Tibial nerve (tissue), 4 donors: Measurements from ENCODE around the gene TENM3. TPM values are rescaled to one million over a fixed set of nuclear protein-coding genes. Genes with fewer than 3 reads are reported as not detected.

Experiments
- DNase-seq, 2 donors: peaks; one replicate each; pipeline ENCODE4 v3.0.0-alpha.2; 2019; ENCODE audit warnings: low spot score in 2 of 2
- H3K27ac ChIP-seq, 4 donors: fragments of 200-600 bp; sonication (generic) in 3 of 4; one replicate each; pipeline ENCODE4 v1.5.1; 2017 to 2019; ENCODE audit warnings: mild to moderate bottlenecking in 1 of 4
- H3K27me3 ChIP-seq, 2 donors: fragments of 200-600 bp; sonication (generic) in 1 of 2; one replicate each; pipeline versions ENCODE4 v1.5.1 to v1.6.0; 2017 to 2019
- H3K36me3 ChIP-seq, 3 donors: fragments of 200-600 bp; sonication (generic); one replicate each; pipeline ENCODE4 v1.5.1; 2018 to 2019
- H3K4me1 ChIP-seq, 4 donors: fragments of 200-600 bp; sonication (generic) in 3 of 4; one replicate each; pipeline ENCODE4 v1.5.1; 2017 to 2019
- H3K4me3 ChIP-seq, 4 donors: fragments of 200-600 bp; sonication (generic) in 3 of 4; one replicate each; pipeline ENCODE4 v1.5.1; 2017 to 2019; ENCODE audit warnings: mild to moderate bottlenecking in 1 of 4, moderate library complexity in 1 of 4
- H3K9me3 ChIP-seq, 4 donors: fragments of 200-600 bp; sonication (generic) in 3 of 4; one replicate each; pipeline ENCODE4 v1.5.1; 2017 to 2019
- CTCF ChIP-seq, 5 experiments: fragments of 200-600 bp in 3 of 5; fragments of 450-650 bp in 2 of 5; sonication (generic) in 3 of 5; IDR thresholded peaks; one replicate each; pipeline ENCODE4 v1.5.1; 2016 to 2019; ENCODE audit warnings: antibody characterized with exemption in 5 of 5, mild to moderate bottlenecking in 3 of 5, moderate library complexity in 2 of 5
- EP300 ChIP-seq, 2 donors: sonication (generic); formaldehyde crosslinking; IDR thresholded peaks; one replicate each; pipeline ENCODE4 v1.6.1; 2017; ENCODE audit warnings: antibody characterized with exemption in 2 of 2, mild to moderate bottlenecking in 1 of 2
- POLR2A ChIP-seq, 2 donors: fragments of 450-650 bp; IDR thresholded peaks; one replicate each; pipeline ENCODE4 v1.6.1; 2017; ENCODE audit warnings: antibody characterized with exemption in 2 of 2, mild to moderate bottlenecking in 2 of 2, moderate library complexity in 2 of 2
- WGBS, 2 donors: methylation state at CpG; one replicate each; pipeline ENCODE4 v1.1.5; 2018; 5-methylcytosine and 5-hydroxymethylcytosine counted together
- total RNA-seq, 4 donors: library from RNA; depleted of rRNA; stranded (reverse); fragments of >200 nt; gene quantifications; one replicate each; pipeline ENCODE4 v1.1.0, GENCODE V29; 2016

TENM3 gene
- total RNA-seq, 4 donors from 2014 or later: 19.0 to 60.5 (median 29.4) TPM

GRCh38 chr4:182608525-182608924 is 365.3 kb downstream of the TENM3 start:
- TF ChIP-seq EP300 (IDR thresholded peaks at IDR 0.05) (no peak), POLR2A (IDR thresholded peaks at IDR 0.05) (no peak), CTCF (IDR thresholded peaks at IDR 0.05) (no peak)
- H3K4me1 ChIP-seq: peaks cover 0 to 3% (median 0%) of the 10 kb centered on the region in 4 donors
- WGBS, 2 donors: 95 to 99% methylated on average over 20 to 23 of the region's 23 CpGs
- no peak for DNase-seq
- H3K4me3 ChIP-seq: no peak overlapping the region
- H3K27ac ChIP-seq: no peak overlapping the region
- no peaks in the 10 kb centered on the region for H3K9me3 ChIP-seq
- H3K36me3 ChIP-seq: peaks cover 0 to 10% (median 0%) of the 10 kb centered on the region in 3 donors
- H3K27me3 ChIP-seq: no peaks in the 10 kb centered on the region

- Histone ChIP-seq H3K27ac (no peak overlapping the region), H3K4me1 (peaks cover 0 to 6% (median 0%) of the 10 kb centered on the region in 4 donors), H3K36me3 (no peaks in the 10 kb centered on the region), H3K4me3 (no peak overlapping the region), H3K9me3 (no peaks in the 10 kb centered on the region), H3K27me3 (no peaks in the 10 kb centered on the region)
- DNase-seq: no peak
- no peak for TF ChIP-seq POLR2A (IDR thresholded peaks at IDR 0.05)
- no peak for TF ChIP-seq EP300 (IDR thresholded peaks at IDR 0.05)
- no peak for TF ChIP-seq CTCF (IDR thresholded peaks at IDR 0.05)
- 72 to 75% methylated on average over 4 of the region's 4 CpGs for WGBS, 2 donors
Observed at GRCh38 chr4:182616476-182616875, 373.3 kb downstream of the TENM3 start.

GRCh38 chr4:182619660-182620059 is 376.5 kb downstream of the TENM3 start:
- H3K4me1 ChIP-seq: peaks cover 0 to 6% (median 0%) of the 10 kb centered on the region in 4 donors
- H3K36me3 ChIP-seq: no peaks in the 10 kb centered on the region
- TF ChIP-seq EP300 (IDR thresholded peaks at IDR 0.05): no peak
- no peak for TF ChIP-seq CTCF (IDR thresholded peaks at IDR 0.05)
- TF ChIP-seq POLR2A (IDR thresholded peaks at IDR 0.05): no peak
- 67 to 71% methylated on average over 5 of the region's 5 CpGs for WGBS, 2 donors
- no peak for DNase-seq
- no peak overlapping the region for H3K27ac ChIP-seq
- no peaks in the 10 kb centered on the region for H3K27me3 ChIP-seq
- no peaks in the 10 kb centered on the region for H3K9me3 ChIP-seq
- H3K4me3 ChIP-seq: no peak overlapping the region

DNA sequence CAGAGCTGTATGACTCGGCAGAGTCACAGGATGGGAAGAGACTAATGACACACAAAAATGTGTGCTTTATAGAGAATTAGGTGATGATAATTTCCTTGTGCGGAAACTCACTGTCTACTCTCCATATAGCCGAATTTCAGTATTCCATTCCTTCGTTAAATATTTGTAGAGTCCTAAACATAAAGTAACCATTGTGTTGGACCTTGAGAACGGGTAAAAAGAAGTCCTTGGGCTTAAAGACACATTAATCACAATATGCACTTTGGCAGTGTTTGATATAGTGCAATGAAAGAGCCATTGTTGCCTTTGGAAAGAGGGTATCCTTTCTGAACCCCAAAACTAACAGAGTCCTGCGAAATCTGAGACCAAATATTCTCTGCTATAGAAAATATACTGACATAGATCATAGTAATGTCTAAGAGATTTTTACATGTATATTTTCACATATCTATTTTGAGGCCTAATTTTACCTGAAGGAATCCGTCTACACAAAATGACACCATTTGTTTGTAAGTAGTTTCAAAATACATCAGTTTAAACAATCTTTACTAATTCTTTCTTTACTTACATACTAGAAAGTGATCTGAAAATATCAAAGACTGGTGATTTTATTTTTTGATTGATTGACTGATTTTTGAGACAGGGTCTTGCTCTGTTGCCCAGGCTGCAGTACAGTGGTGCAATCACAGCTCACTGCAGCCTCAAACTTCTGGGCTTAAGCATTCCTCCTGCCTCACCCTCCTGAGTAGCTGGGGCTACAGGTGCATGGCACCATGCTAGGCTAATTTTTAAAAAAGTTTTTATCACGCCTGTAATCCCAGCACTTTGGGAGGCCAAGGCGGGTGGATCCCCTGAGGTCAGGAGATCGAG is 377.1 kb downstream of the TENM3 start:
- Histone ChIP-seq H3K27ac (no peak overlapping the region), H3K36me3 (no peaks in the 10 kb centered on the region), H3K4me3 (no peak overlapping the region), H3K4me1 (peaks cover 0 to 6% (median 0%) of the 10 kb centered on the region in 4 donors), H3K27me3 (no peaks in the 10 kb centered on the region), H3K9me3 (no peaks in the 10 kb centered on the region)
- TF ChIP-seq POLR2A (IDR thresholded peaks at IDR 0.05) (no peak), EP300 (IDR thresholded peaks at IDR 0.05) (no peak), CTCF (IDR thresholded peaks at IDR 0.05) (no peak)
- 61 to 65% methylated on average over 10 of the region's 10 CpGs for WGBS, 2 donors
- DNase-seq: no peak

- Histone ChIP-seq H3K27ac (no peak overlapping the region), H3K4me1 (peaks cover 0 to 6% (median 0%) of the 10 kb centered on the region in 4 donors), H3K27me3 (no peaks in the 10 kb centered on the region), H3K9me3 (no peaks in the 10 kb centered on the region), H3K36me3 (no peaks in the 10 kb centered on the region), H3K4me3 (no peak overlapping the region)
- DNase-seq: no peak
- 86 to 87% methylated on average over 8 of the region's 8 CpGs for WGBS, 2 donors
- TF ChIP-seq EP300 (IDR thresholded peaks at IDR 0.05) (no peak), CTCF (IDR thresholded peaks at IDR 0.05) (no peak), POLR2A (IDR thresholded peaks at IDR 0.05) (no peak)
Observed at GRCh38 chr4:182624281-182624680, 381.1 kb downstream of the TENM3 start.
